Neural cell (in vitro differentiated cells): ENCODE measurements around the gene YBX2. TPM values are rescaled to one million over a fixed set of nuclear protein-coding genes. Genes with fewer than 3 reads are reported as not detected.

Experiments
- H2AFZ ChIP-seq: fragments of 200-600, 300-800 bp; sonication (generic), shearing (Covaris generic); 2 replicates; pipeline ENCODE4 v1.6.0; 2014; ENCODE audit warnings: low read depth, mild to moderate bottlenecking, antibody characterized with exemption, low read length, moderate library complexity
- H3F3A ChIP-seq: fragments of 200-600 bp; shearing (Covaris generic); 2 replicates; pipeline ENCODE4 v1.6.1; 2016; ENCODE audit warnings: mild to moderate bottlenecking, moderate library complexity, mixed read lengths, antibody characterized with exemption, low read length; ENCODE audit not compliant: insufficient read depth, poor library complexity, severe bottlenecking
- H3K27ac ChIP-seq: fragments of 200-600, 300-800 bp; sonication (generic), shearing (Covaris generic); 2 replicates; pipeline ENCODE4 v1.5.1; 2014; ENCODE audit warnings: mild to moderate bottlenecking, low read length, moderate library complexity
- H3K27me3 ChIP-seq: fragments of 300-800, 200-600 bp; sonication (generic), shearing (Covaris generic); 2 replicates; pipeline ENCODE4 v1.6.0; 2014; ENCODE audit warnings: mild to moderate bottlenecking, low read depth, low read length, moderate library complexity; ENCODE audit not compliant: insufficient read depth
- H3K36me3 ChIP-seq: fragments of 300-800, 200-600 bp; sonication (generic), shearing (Covaris generic); 2 replicates; pipeline ENCODE4 v1.5.1; 2014; ENCODE audit warnings: mild to moderate bottlenecking, antibody characterized with exemption, low read length, moderate library complexity; ENCODE audit not compliant: insufficient read depth
- H3K4me2 ChIP-seq: fragments of 300-800, 200-600 bp; sonication (generic), shearing (Covaris generic); 2 replicates; pipeline ENCODE4 v1.6.0; 2014; ENCODE audit warnings: mild to moderate bottlenecking, low read length
- H3K4me3 ChIP-seq: fragments of 300-800, 200-600 bp; sonication (generic), shearing (Covaris generic); 2 replicates; pipeline ENCODE4 v1.5.1; 2014; ENCODE audit warnings: mild to moderate bottlenecking, low read length, moderate library complexity
- H3K79me2 ChIP-seq: fragments of 200-600 bp; shearing (Covaris generic); replicated peaks from 2 replicates; pipeline ENCODE4 v1.6.0; 2014; ENCODE audit warnings: mild to moderate bottlenecking, low read length, moderate library complexity; ENCODE audit not compliant: insufficient read depth
- H3K9ac ChIP-seq: fragments of 300-800, 200-600 bp; sonication (generic), shearing (Covaris generic); 2 replicates; pipeline ENCODE4 v1.6.1; 2016; ENCODE audit warnings: mild to moderate bottlenecking, low read length, mixed read lengths
- H3K9me2 ChIP-seq: fragments of 200-600 bp; shearing (Covaris generic); 2 replicates; pipeline ENCODE4 v1.6.1; 2016; ENCODE audit warnings: mild to moderate bottlenecking, low read length, mixed read lengths; ENCODE audit not compliant: insufficient read depth
- H3K9me3 ChIP-seq: fragments of 200-600, 300-800 bp; sonication (generic), shearing (Covaris generic); 2 replicates; pipeline ENCODE4 v1.6.1; 2016; ENCODE audit warnings: mild to moderate bottlenecking, mixed run types, low read length, moderate library complexity, mixed read lengths
- H4K20me1 ChIP-seq: fragments of 200-600 bp; shearing (Covaris generic); 2 replicates; pipeline ENCODE4 v1.6.1; 2016; ENCODE audit warnings: mild to moderate bottlenecking, mixed run types; ENCODE audit not compliant: insufficient read depth
- CTCF ChIP-seq: fragments of 450-650 bp; IDR thresholded peaks from 2 replicates; pipeline ENCODE4 v1.5.1; 2014; ENCODE audit warnings: antibody characterized with exemption, mild to moderate bottlenecking, moderate library complexity; ENCODE audit not compliant: poor library complexity, severe bottlenecking
- EZH2 ChIP-seq: fragments of 200-600, 300-800 bp; shearing (Covaris generic), sonication (generic); IDR thresholded peaks from 2 replicates; pipeline ENCODE4 v1.6.1; 2014; ENCODE audit warnings: antibody characterized with exemption, low read length, borderline replicate concordance, mild to moderate bottlenecking; ENCODE audit not compliant: insufficient read depth, poor library complexity, severe bottlenecking
- MXI1 ChIP-seq: fragments of 450-650 bp; conservative IDR thresholded peaks from 2 replicates; pipeline ENCODE4 v1.6.1; 2014; ENCODE audit warnings: antibody characterized with exemption, mild to moderate bottlenecking; ENCODE audit not compliant: poor library complexity, severe bottlenecking
- RAD21 ChIP-seq: fragments of 450-650 bp; conservative IDR thresholded peaks from 2 replicates; pipeline ENCODE4 v1.6.1; 2014; ENCODE audit warnings: antibody characterized with exemption, mild to moderate bottlenecking, moderate library complexity
- SMC3 ChIP-seq: fragments of 450-650 bp; conservative IDR thresholded peaks from 2 replicates; pipeline ENCODE4 v1.6.1; 2014; ENCODE audit warnings: antibody characterized with exemption, mild to moderate bottlenecking, moderate library complexity; ENCODE audit not compliant: poor library complexity
- polyA minus RNA-seq: library from RNA; depleted of rRNA, polyadenylated mRNA; stranded (reverse); fragments of >200 nt; gene quantifications from 2 replicates; pipeline ENCODE4 v1.2.3, GENCODE V29; 2014
- polyA plus RNA-seq: library from polyadenylated mRNA; depleted of rRNA; stranded (reverse); fragments of >200 nt; gene quantifications from 2 replicates; pipeline ENCODE4 v1.2.3, GENCODE V29; 2014
- TF ChIP-seq, protein P1 (sequence below): IDR thresholded peaks from 2 replicates; pipeline ENCODE4 v1.6.1; 2012; ENCODE audit warnings: borderline replicate concordance

YBX2 gene
- polyA plus RNA-seq (1.8 and 2.1 TPM in 2 replicates), polyA minus RNA-seq (1.7 TPM in 2 replicates)

DNA sequence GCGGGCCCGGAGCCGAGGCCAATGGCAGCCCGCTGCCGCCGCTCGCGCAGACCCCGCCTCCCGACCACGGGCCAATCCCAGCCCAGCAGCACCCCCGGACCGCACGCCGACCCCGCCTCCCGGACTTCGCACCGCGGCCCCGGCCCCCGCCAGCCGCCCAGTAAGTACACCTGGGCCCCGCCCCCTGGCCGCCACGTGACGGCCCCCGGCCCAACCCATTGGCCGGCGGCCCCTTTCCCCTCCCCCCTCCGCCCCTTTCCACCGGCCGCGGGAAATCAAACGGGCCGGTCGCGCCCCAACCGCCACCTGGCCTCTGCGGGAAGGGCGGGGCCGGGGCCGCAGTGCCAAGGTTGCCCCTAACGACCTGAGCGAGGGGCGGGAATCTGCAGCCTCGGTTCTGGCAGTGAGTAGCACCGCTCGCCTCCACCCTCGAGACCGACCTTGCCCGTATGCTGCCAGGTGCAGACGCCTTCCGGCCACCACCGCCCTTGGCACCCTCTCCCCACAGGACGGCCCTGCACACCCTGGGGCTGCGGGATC is at the start of gene YBX2:
YBX2 (minus strand) TSS at position 26 of the 540 bp plus-strand sequence. CDS start 139 bp downstream, outside the sequence.
- Histone ChIP-seq H3F3A (no peaks in the 10 kb centered on the region), H4K20me1 (no peaks in the 10 kb centered on the region), H3K9ac (no peak within 1 kb of the TSS), H3K27ac (no peak within 1 kb of the TSS), H3K27me3 (peaks cover 49% of the 10 kb centered on the region), H3K36me3 (no peaks in the 10 kb centered on the region), H3K9me2 (no peaks in the 10 kb centered on the region), H3K4me2 (no peak within 1 kb of the TSS), H3K9me3 (no peaks in the 10 kb centered on the region), H3K4me3 (peak within 1 kb of the TSS; percentile 66), H3K79me2 (no peaks in the 10 kb centered on the region), H2AFZ (no peak within 1 kb of the TSS)
- TF ChIP-seq SMC3 (no peak), CTCF (no peak), EZH2 (no peak), MXI1 (peak; percentile 32), RAD21 (no peak)
- TF ChIP-seq, protein P1, sequence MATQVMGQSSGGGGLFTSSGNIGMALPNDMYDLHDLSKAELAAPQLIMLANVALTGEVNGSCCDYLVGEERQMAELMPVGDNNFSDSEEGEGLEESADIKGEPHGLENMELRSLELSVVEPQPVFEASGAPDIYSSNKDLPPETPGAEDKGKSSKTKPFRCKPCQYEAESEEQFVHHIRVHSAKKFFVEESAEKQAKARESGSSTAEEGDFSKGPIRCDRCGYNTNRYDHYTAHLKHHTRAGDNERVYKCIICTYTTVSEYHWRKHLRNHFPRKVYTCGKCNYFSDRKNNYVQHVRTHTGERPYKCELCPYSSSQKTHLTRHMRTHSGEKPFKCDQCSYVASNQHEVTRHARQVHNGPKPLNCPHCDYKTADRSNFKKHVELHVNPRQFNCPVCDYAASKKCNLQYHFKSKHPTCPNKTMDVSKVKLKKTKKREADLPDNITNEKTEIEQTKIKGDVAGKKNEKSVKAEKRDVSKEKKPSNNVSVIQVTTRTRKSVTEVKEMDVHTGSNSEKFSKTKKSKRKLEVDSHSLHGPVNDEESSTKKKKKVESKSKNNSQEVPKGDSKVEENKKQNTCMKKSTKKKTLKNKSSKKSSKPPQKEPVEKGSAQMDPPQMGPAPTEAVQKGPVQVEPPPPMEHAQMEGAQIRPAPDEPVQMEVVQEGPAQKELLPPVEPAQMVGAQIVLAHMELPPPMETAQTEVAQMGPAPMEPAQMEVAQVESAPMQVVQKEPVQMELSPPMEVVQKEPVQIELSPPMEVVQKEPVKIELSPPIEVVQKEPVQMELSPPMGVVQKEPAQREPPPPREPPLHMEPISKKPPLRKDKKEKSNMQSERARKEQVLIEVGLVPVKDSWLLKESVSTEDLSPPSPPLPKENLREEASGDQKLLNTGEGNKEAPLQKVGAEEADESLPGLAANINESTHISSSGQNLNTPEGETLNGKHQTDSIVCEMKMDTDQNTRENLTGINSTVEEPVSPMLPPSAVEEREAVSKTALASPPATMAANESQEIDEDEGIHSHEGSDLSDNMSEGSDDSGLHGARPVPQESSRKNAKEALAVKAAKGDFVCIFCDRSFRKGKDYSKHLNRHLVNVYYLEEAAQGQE = no peak

DNA sequence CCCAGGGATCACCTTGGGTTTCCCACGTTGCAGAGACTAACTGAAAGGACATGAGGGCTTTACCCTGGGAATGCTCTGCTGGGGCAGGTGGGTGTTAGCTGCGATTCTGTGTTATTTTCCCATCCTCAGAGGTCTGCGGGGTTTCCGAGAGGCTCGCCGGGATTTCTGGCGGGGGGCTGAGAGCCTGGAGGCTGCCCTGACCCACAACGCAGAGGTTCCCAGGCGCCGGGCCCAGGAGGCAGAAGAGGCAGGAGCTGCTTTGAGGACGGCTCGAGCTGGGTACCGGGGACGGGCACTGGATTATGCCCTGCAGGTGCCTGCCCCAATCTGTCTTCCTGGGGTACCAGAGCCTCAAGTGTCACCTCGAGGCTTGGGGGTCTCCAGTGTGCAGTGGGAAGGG is 48.8 kb upstream of the YBX2 start:
- no peaks in the 10 kb centered on the region for H3K79me2 ChIP-seq
- no peaks in the 10 kb centered on the region for H4K20me1 ChIP-seq
- no peak overlapping the region for H3K9ac ChIP-seq
- no peak overlapping the region for H3K4me2 ChIP-seq
- H3K27ac ChIP-seq = no peak overlapping the region
- no peaks in the 10 kb centered on the region for H3K27me3 ChIP-seq
- H2AFZ ChIP-seq = no peak overlapping the region
- H3K9me2 ChIP-seq = no peaks in the 10 kb centered on the region
- H3K9me3 ChIP-seq = no peaks in the 10 kb centered on the region
- no peaks in the 10 kb centered on the region for H3K36me3 ChIP-seq
- no peak for TF ChIP-seq EZH2
- no peak for TF ChIP-seq RAD21
- no peak for TF ChIP-seq SMC3
- TF ChIP-seq CTCF = no peak
- H3K4me3 ChIP-seq = no peak overlapping the region
- no peaks in the 10 kb centered on the region for H3F3A ChIP-seq
